ENCODE results near the gene COL3A1.

COL3A1 gene

DNA sequence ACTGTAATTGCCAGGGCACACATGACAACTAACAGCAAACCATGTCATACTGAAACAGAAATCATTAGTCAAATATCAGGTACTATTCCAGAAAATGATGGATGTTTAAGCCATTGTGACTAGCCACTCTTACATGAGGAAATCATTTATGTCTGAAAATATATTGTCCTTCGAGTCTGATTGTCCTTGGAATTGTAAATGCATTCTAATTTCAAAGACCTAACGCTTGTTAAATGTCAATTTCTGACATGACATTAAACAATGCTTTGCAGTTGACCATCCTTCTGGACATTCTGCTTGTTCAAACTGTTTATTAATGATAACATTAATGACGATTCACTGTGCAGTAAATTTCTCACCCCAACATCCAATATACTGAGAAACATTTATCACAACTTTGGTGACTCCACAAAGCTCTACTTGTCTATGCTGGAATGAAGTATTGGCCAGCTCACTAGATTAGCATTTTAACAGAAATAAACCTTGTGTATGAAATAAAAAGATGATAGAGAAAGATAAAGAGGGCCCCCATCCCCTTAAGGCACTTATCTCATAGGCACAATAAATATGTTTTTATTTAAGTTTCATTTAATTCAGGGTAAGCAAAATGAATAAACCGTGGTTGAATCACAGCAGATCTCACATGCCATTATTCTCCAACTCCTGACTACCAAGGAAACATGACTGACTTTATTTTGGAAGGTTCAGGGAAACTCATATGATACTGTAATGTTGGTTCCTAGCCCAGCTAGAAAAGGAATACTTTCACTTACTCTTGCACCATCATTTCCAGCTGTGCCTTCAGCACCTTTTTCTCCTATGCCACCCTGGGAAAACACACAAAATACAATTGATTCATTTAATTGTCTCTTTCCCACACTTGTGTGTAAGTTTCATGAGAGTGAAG is 82.3 kb downstream of the COL3A1 start:
- DNase-seq (ENCODE audit: low read depth), result no peak
- TF ChIP-seq, protein P1, sequence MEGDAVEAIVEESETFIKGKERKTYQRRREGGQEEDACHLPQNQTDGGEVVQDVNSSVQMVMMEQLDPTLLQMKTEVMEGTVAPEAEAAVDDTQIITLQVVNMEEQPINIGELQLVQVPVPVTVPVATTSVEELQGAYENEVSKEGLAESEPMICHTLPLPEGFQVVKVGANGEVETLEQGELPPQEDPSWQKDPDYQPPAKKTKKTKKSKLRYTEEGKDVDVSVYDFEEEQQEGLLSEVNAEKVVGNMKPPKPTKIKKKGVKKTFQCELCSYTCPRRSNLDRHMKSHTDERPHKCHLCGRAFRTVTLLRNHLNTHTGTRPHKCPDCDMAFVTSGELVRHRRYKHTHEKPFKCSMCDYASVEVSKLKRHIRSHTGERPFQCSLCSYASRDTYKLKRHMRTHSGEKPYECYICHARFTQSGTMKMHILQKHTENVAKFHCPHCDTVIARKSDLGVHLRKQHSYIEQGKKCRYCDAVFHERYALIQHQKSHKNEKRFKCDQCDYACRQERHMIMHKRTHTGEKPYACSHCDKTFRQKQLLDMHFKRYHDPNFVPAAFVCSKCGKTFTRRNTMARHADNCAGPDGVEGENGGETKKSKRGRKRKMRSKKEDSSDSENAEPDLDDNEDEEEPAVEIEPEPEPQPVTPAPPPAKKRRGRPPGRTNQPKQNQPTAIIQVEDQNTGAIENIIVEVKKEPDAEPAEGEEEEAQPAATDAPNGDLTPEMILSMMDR (IDR thresholded peaks at IDR 0.05; ENCODE audit: control insufficient read depth, insufficient read depth, low read depth, low read length, missing control alignments), result no peak
- H3K4me3 ChIP-seq (ENCODE audit: control insufficient read depth, low read depth, low read length), result no peak overlapping the region

DNA sequence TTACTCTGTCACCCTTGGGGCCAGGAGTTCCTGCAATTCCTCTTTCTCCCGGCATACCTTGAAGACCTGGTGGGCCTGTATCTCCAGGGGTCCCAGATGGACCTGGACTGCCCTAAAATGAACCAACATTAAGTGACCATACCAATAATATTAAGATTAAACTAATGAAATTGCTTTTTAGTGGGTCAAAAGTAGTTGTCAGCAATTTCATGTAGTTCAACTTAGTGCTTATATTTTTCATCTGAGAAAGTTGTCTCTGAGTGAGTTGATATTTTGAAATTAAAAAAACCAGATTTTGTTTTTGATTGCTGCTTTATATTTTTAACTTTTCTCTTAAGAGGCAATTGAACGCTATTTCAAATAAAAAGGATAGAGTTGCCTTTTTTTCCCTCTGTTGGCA is 83.1 kb downstream of the COL3A1 start:
- TF ChIP-seq, protein P1 (IDR thresholded peaks at IDR 0.05; ENCODE audit: control insufficient read depth, insufficient read depth, low read depth, low read length, missing control alignments), result no peak
- H3K4me3 ChIP-seq (ENCODE audit: control insufficient read depth, low read depth, low read length), result no peak overlapping the region
- DNase-seq (ENCODE audit: low read depth), result no peak

DNA sequence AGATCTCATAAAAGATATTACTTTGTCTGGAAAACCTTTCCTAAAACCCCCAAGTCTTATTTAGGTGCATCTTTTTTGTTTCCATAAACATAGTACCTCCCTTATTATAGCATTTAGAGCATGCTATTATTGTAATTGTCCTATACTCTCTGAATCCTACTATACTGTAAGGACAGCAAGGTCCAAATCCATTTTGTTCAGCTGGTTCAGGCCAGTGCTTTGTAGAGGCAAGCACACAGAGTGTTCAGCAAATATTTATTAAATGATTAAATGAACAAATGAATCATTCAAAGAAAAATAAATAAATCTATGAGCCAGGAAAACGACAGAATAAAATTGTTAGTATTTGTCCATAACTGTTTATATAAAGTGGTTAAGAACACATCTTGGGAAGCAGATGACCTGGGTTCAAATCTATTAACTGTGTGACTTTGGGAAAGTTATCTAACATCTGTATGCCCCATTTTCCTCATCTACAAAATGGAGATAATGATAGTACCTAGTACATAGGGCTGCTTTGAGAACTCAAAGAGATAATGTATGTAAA is 86.0 kb downstream of the COL3A1 start:
- no peak for DNase-seq (ENCODE audit: low read depth)
- H3K4me3 ChIP-seq (ENCODE audit: control insufficient read depth, low read depth, low read length), result no peak overlapping the region
- TF ChIP-seq, protein P1 (IDR thresholded peaks at IDR 0.05; ENCODE audit: control insufficient read depth, insufficient read depth, low read depth, low read length, missing control alignments), result no peak

Measured in AG09309 (cell line).